ENCODE measurements around the gene C6orf132. TPM values are rescaled to one million over a fixed set of nuclear protein-coding genes. Genes with fewer than 3 reads are reported as not detected.

C6orf132 gene
- total RNA-seq: 11.8 and 14.5 TPM in 2 replicates
- long read RNA-seq, partial matches to known transcripts: 0 of 1 reads
- long read RNA-seq, other reads (novel, unspliced or antisense): 1 of 1 reads

- Mint-ChIP-seq H3K9me3 (ENCODE audit: low read depth) (no peaks in the 10 kb centered on the region), H3K27me3 (peaks cover 4% of the 10 kb centered on the region), H3K36me3 (ENCODE audit: insufficient read depth) (no peaks in the 10 kb centered on the region), H3K27ac (peak within 1 kb of the TSS; percentile 77), H3K4me1 (ENCODE audit: low read depth) (peaks cover 28% of the 10 kb centered on the region), H3K4me3 (ENCODE audit: low read depth) (peak within 1 kb of the TSS; percentile 78)
- DNase-seq (ENCODE audit: low spot score, unreplicated experiment): peak; percentile 66
- TF ChIP-seq CTCF (IDR thresholded peaks at IDR 0.05; ENCODE audit: unreplicated experiment): no peak
These were observed at the start of gene C6orf132 for GRCh38 chr6:42142118-42142835. TSS of gene C6orf132 (minus strand) at chr6:42142620. CDS start at chr6:42142444, 176 bp downstream.

GRCh38 chr6:42190554-42191183 lies 48.2 kb upstream of the C6orf132 start:
- no peaks in the 10 kb centered on the region for H3K4me1 Mint-ChIP-seq (ENCODE audit: low read depth)
- no peak for TF ChIP-seq CTCF (IDR thresholded peaks at IDR 0.05; ENCODE audit: unreplicated experiment)
- no peak overlapping the region for H3K4me3 Mint-ChIP-seq (ENCODE audit: low read depth)
- no peaks in the 10 kb centered on the region for H3K9me3 Mint-ChIP-seq (ENCODE audit: low read depth)
- peaks cover 3% of the 10 kb centered on the region for H3K27me3 Mint-ChIP-seq
- no peaks in the 10 kb centered on the region for H3K36me3 Mint-ChIP-seq (ENCODE audit: insufficient read depth)
- DNase-seq (ENCODE audit: low spot score, unreplicated experiment): no peak
- H3K27ac Mint-ChIP-seq: no peak overlapping the region

GRCh38 chr6:42188406-42188805 lies 46.0 kb upstream of the C6orf132 start:
- no peak overlapping the region for H3K4me3 Mint-ChIP-seq (ENCODE audit: low read depth)
- DNase-seq (ENCODE audit: low spot score, unreplicated experiment): no peak
- H3K27ac Mint-ChIP-seq: no peak overlapping the region
- no peak for TF ChIP-seq CTCF (IDR thresholded peaks at IDR 0.05; ENCODE audit: unreplicated experiment)
- H3K36me3 Mint-ChIP-seq (ENCODE audit: insufficient read depth): no peaks in the 10 kb centered on the region
- H3K9me3 Mint-ChIP-seq (ENCODE audit: low read depth): no peaks in the 10 kb centered on the region
- peaks cover 8% of the 10 kb centered on the region for H3K27me3 Mint-ChIP-seq
- no peaks in the 10 kb centered on the region for H3K4me1 Mint-ChIP-seq (ENCODE audit: low read depth)

GRCh38 chr6:42185597-42185996 lies 43.2 kb upstream of the C6orf132 start:
- no peaks in the 10 kb centered on the region for H3K4me1 Mint-ChIP-seq (ENCODE audit: low read depth)
- H3K27me3 Mint-ChIP-seq: peaks cover 9% of the 10 kb centered on the region

More at GRCh38 chr6:42185597-42185996, 43.2 kb upstream of the C6orf132 start:
- no peaks in the 10 kb centered on the region for H3K9me3 Mint-ChIP-seq (ENCODE audit: low read depth)
- no peak for DNase-seq (ENCODE audit: low spot score, unreplicated experiment)
- no peak for TF ChIP-seq CTCF (IDR thresholded peaks at IDR 0.05; ENCODE audit: unreplicated experiment)
- H3K36me3 Mint-ChIP-seq (ENCODE audit: insufficient read depth): no peaks in the 10 kb centered on the region
- no peak overlapping the region for H3K27ac Mint-ChIP-seq
- H3K4me3 Mint-ChIP-seq (ENCODE audit: low read depth): no peak overlapping the region

Data from progenitor cell of endocrine pancreas (in vitro differentiated cells).